OCI-LY3 (cell line): ENCODE results near the gene LETMD1.

ENCODE experiments used
- H2AFZ ChIP-seq: fragments of 200-600, 300-600 bp; shearing (Covaris generic); 2 replicates; pipeline ENCODE4 v1.6.0; 2014; ENCODE audit warnings: antibody characterized with exemption, low read depth, low read length
- H3K27ac ChIP-seq: fragments of 200-600, 300-600 bp; sonication (generic); 2 replicates; pipeline ENCODE4 v1.5.1; 2014; ENCODE audit warnings: mild to moderate bottlenecking, low read length, moderate library complexity, mixed read lengths
- H3K27me3 ChIP-seq: fragments of 200-600, 300-600 bp; sonication (generic); 2 replicates; pipeline ENCODE4 v1.6.1; 2014; ENCODE audit warnings: low read depth, low read length, mixed read lengths
- H3K36me3 ChIP-seq: fragments of 200-600, 300-600 bp; sonication (generic); replicated peaks from 2 replicates; pipeline ENCODE3; 2014; ENCODE audit warnings: low read depth, low read length, mixed read lengths
- H3K4me1 ChIP-seq: fragments of 300-600, 200-600 bp; sonication (generic); 2 replicates; pipeline ENCODE4 v1.6.1; 2014; ENCODE audit warnings: low read length, mixed read lengths
- H3K4me2 ChIP-seq: fragments of 200-600, 300-600 bp; sonication (generic); 2 replicates; pipeline ENCODE4 v1.6.1; 2014; ENCODE audit warnings: low read length, mixed read lengths
- H3K4me3 ChIP-seq: fragments of 300-600, 200-600 bp; sonication (generic); 2 replicates; pipeline ENCODE4 v1.5.1; 2014; ENCODE audit warnings: antibody characterized with exemption, mild to moderate bottlenecking, low read length, moderate library complexity
- H3K79me2 ChIP-seq: fragments of 300-600, 200-600 bp; shearing (Covaris generic); 2 replicates; pipeline ENCODE4 v1.6.1; 2014; ENCODE audit warnings: mild to moderate bottlenecking, low read length, mixed read lengths
- H3K9ac ChIP-seq: fragments of 300-600, 200-600 bp; shearing (Covaris generic); 2 replicates; pipeline ENCODE4 v1.6.0; 2014; ENCODE audit warnings: mild to moderate bottlenecking, low read length, moderate library complexity
- H3K9me3 ChIP-seq: fragments of 200-600, 300-600 bp; shearing (Covaris generic); 2 replicates; pipeline ENCODE4 v1.6.1; 2014; ENCODE audit warnings: low read length, mixed read lengths; ENCODE audit not compliant: insufficient read depth
- H4K20me1 ChIP-seq: fragments of 200-600, 300-600 bp; sonication (generic); 2 replicates; pipeline ENCODE4 v1.6.1; 2016; ENCODE audit warnings: low read length, mixed read lengths; ENCODE audit not compliant: insufficient read depth
- CTCF ChIP-seq: fragments of 200-600, 300-600 bp; sonication (generic); IDR thresholded peaks from 2 replicates; pipeline ENCODE4 v1.5.1; 2014; ENCODE audit warnings: antibody characterized with exemption, low read length, low read depth
- EZH2phosphoT487 ChIP-seq: fragments of 200-600 bp; shearing (Covaris generic); IDR thresholded peaks from 2 replicates; pipeline ENCODE4 v1.6.1; 2018; ENCODE audit warnings: antibody characterized with exemption, mixed run types, low read depth

LETMD1 gene, protein sequence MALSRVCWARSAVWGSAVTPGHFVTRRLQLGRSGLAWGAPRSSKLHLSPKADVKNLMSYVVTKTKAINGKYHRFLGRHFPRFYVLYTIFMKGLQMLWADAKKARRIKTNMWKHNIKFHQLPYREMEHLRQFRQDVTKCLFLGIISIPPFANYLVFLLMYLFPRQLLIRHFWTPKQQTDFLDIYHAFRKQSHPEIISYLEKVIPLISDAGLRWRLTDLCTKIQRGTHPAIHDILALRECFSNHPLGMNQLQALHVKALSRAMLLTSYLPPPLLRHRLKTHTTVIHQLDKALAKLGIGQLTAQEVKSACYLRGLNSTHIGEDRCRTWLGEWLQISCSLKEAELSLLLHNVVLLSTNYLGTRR

DNA sequence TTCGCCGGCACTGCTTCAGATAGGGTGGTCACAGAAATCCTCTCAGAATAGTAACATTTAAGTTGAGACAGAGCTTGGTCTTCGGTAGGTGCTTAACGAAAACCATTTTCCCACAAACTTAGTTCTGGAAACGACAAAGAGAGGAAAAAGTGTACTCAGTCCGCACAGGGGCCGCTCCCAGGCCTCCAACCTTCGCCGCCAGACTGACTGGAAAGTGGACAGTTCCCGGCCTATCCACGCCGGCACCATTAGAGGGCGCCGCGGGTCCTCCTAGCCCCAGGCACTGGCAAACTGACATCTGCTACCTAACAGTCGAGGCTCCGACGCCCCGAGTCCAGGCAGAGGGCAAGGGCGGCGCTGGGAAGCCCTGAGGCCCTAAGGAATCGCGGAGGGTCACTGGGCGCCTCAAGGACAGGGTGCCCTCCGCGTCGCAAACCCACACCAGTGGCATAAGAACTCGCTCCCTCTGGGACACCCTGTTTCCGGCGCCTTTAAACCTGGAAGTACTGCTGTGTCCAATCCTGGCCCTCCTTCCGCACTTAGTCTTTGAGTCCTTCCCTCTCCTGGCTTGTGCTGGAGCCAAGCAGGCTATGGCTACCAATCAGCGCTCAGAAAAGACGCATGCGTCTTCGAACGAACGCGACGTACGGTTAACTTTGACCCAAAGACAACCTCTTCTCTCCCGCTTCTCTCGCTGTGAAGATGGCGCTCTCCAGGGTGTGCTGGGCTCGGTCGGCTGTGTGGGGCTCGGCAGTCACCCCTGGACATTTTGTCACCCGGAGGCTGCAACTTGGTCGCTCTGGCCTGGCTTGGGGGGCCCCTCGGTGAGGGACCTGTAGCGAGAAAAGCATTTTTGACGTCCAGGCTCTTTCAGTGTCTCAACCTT, at the start of gene LETMD1:
Gene LETMD1, plus strand, starts transcription at position 673 of the 886 bp plus-strand sequence. Its CDS starts 30 bp downstream, at position 703.
- Histone ChIP-seq H3K4me3 (peak within 1 kb of the TSS; percentile 82), H3K36me3 (peaks cover 7% of the 10 kb centered on the region), H3K27ac (peak within 1 kb of the TSS; percentile 69), H3K79me2 (peaks cover 26% of the 10 kb centered on the region), H3K4me2 (peak within 1 kb of the TSS; percentile 94), H3K9me3 (no peaks in the 10 kb centered on the region), H4K20me1 (no peaks in the 10 kb centered on the region), H2AFZ (peak within 1 kb of the TSS; percentile 82), H3K27me3 (no peaks in the 10 kb centered on the region), H3K4me1 (peaks cover 9% of the 10 kb centered on the region), H3K9ac (peak within 1 kb of the TSS; percentile 81)
- no peak for TF ChIP-seq EZH2phosphoT487
- TF ChIP-seq CTCF = peak; percentile 91

DNA sequence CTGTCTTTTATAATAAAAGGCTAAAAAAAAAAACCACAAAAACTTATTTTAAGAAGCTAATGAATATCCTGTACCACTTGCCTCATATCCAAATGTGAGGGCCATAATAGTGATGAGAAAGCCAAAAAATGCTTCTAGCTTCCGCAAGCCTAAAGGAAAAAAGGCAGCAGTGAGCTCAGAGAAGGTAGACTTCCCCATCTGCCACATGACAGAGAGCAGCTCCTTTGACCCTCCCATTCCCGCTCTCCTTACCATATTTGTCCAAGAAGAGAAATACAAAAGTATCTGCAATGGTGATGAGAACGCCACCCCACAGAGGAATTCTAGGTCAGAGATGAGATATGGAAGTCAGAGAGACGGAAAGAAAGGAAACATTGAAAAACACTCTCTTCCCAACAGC, 49.0 kb upstream of the LETMD1 start:
- no peaks in the 10 kb centered on the region for H3K27me3 ChIP-seq
- no peak for TF ChIP-seq CTCF
- TF ChIP-seq EZH2phosphoT487 = no peak
- H3K9ac ChIP-seq = no peak overlapping the region
- H3K9me3 ChIP-seq = no peaks in the 10 kb centered on the region
- no peaks in the 10 kb centered on the region for H4K20me1 ChIP-seq
- H3K4me3 ChIP-seq = no peak overlapping the region
- no peaks in the 10 kb centered on the region for H3K79me2 ChIP-seq
- no peak overlapping the region for H2AFZ ChIP-seq
- H3K36me3 ChIP-seq = peaks cover 32% of the 10 kb centered on the region
- no peaks in the 10 kb centered on the region for H3K4me1 ChIP-seq
- no peak overlapping the region for H3K4me2 ChIP-seq
- H3K27ac ChIP-seq = no peak overlapping the region

DNA sequence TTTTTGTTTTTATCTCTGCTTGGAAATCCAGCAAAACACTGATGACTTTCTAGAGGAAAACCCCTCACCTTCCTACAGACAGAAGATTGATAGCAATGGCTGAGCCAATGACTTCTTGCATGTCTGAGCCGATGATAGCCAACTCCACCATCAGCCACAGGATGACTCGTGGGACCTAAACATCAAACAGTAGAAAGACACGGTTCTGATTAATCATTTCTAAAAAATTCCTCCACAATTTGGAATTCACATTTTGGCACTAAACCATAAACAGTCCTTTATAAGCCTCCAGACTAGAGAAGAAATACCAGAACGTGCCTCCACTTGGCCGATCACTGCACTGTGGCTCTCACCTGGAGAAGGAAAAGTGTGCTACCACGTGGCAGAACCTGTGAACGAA, 47.9 kb upstream of the LETMD1 start:
- no peak overlapping the region for H2AFZ ChIP-seq
- no peak overlapping the region for H3K9ac ChIP-seq
- peaks cover 35% of the 10 kb centered on the region for H3K36me3 ChIP-seq
- no peaks in the 10 kb centered on the region for H3K27me3 ChIP-seq
- H3K79me2 ChIP-seq = no peaks in the 10 kb centered on the region
- no peak overlapping the region for H3K4me3 ChIP-seq
- H3K9me3 ChIP-seq = no peaks in the 10 kb centered on the region
- no peak overlapping the region for H3K4me2 ChIP-seq
- TF ChIP-seq CTCF (no peak), EZH2phosphoT487 (no peak)
- no peaks in the 10 kb centered on the region for H4K20me1 ChIP-seq
- no peak overlapping the region for H3K27ac ChIP-seq
- no peaks in the 10 kb centered on the region for H3K4me1 ChIP-seq

GRCh38 chr12:51001799-51002198, 46.3 kb upstream of the LETMD1 start:
- Histone ChIP-seq H3K4me3 (no peak overlapping the region), H3K27me3 (no peaks in the 10 kb centered on the region), H3K9me3 (no peaks in the 10 kb centered on the region), H3K4me1 (no peaks in the 10 kb centered on the region), H3K9ac (no peak overlapping the region), H3K27ac (no peak overlapping the region), H3K79me2 (no peaks in the 10 kb centered on the region), H3K36me3 (peaks cover 27% of the 10 kb centered on the region), H4K20me1 (no peaks in the 10 kb centered on the region), H3K4me2 (no peak overlapping the region), H2AFZ (no peak overlapping the region)
- TF ChIP-seq CTCF (no peak), EZH2phosphoT487 (no peak)
